HG03442 (cell line): ENCODE measurements around the gene LEKR1.

Experiments used
- ATAC-seq: cut with Tn5 transposase; IDR thresholded peaks from one replicate; pipeline ENCODE4 v1.9.1; 2021; ENCODE audit warnings: mild to moderate bottlenecking, moderate library complexity; ENCODE audit not compliant: unreplicated experiment

LEKR1 gene

DNA sequence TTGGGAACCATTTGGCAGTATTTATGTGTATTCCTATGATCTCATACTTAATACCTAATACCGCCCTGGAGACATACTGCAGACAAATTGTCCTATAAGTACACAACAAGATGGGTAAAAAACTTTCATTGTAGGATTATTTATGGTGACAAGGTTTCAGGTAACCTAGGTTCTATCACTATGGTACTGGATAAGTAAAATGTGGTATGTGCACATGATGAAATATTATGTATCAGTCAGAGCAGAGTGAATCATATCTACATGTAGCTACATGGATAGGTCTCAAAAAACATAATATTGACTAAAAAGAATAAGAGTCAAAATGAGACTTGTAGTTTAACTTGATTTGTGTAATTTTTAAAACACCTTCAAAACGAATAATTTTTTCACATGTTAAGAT lies 147.8 kb downstream of the LEKR1 start:
- no peak for ATAC-seq

DNA sequence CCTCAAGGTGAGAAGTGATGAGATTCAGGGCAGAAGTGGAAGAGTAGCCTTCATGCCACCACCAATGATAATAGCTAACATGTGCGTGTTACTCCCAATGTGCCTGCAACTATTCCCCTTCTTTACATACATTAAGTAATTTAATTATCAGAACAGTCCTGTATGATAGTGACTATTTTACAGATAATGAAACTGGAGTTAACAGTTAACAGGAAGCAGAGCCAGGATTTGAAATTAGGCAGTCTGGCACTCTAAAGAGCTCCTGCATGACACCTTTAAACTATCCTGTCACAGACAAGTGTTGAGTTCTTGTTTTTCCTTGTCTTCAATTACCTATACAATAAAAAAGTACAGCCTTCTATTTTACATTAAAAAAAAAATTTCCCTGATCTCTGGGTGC lies 148.8 kb downstream of the LEKR1 start:
- ATAC-seq, result no peak

DNA sequence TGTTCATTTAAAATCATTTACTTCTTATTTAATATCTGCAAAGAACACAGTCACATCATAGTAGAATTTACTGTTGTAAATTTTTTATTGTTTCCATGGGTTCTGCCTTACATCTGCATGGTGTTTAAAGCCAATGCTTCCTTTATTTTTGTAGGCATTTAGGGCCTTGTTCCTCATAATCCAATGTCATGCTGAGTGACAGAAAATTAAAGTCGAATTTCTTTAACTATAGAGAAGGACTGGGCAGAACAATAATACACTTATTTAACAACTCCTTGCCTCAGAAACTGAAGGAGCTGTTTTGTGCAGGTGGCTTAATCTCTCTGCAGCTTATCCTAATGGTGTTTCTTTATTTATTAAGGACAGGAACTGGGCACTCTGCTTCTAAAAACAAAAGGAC lies 149.6 kb downstream of the LEKR1 start:
- no peak for ATAC-seq

DNA sequence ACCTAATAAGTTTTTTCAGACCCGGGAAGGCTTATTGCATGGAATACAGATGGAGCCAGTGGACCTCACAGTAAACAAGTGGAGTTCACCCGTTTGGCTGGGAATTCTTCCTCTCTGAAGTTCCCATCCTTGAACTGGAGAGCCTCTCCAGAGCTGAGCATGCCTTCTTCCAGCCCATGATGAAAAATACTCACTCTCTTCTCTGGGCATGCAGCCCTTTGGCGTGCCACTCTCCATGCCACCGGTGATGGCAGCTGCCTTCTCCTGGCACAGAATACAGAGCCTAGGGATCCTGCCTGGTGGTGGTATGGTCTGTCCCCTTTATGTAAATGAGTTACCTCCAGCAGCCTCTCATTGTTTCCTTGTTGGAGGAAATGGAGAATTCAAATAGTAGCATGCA lies 150.8 kb downstream of the LEKR1 start:
- ATAC-seq, result no peak

- peak; percentile 91 for ATAC-seq
These were observed 152.4 kb downstream of the LEKR1 start for GRCh38 chr3:156978481-156978961.

DNA sequence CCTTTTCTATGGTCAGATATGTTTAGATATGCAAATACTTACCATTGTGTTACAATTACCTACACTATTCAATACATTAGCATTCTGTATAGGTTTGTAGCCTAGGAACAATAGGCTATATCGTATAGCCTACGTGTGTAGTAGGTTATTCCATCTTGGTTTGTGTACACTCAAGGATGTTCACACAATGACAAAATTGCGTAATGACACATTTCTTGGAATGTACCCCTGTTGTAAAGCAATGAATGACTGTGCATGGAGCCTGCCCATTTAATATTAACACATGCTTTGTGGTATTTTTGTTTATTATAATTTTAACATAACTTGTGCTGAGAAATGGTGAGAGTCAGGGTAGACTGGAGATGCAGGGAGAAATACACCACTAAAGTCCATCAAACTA lies 154.9 kb downstream of the LEKR1 start:
- ATAC-seq, result no peak

DNA sequence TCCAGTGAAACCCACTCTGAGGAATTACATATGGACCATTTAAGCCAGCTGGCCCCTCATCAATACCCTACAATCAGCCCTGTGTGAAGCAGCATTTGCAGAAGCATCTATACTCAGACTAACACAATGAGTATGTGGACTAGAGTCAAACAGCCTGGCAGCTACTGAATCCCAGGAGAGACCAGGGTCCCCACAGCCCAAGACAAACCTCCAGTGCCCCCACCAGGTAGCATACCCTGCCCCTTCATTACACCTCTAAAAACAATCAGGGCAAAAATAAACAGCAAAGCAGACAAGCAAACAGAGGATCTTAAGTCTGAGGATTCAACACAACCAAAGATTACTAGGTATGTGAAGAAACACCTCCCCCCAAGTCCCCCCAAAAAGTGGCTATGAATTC lies 157.4 kb downstream of the LEKR1 start:
- ATAC-seq, result no peak

GRCh38 chr3:156985711-156986110 lies 159.6 kb downstream of the LEKR1 start:
- no peak for ATAC-seq

DNA sequence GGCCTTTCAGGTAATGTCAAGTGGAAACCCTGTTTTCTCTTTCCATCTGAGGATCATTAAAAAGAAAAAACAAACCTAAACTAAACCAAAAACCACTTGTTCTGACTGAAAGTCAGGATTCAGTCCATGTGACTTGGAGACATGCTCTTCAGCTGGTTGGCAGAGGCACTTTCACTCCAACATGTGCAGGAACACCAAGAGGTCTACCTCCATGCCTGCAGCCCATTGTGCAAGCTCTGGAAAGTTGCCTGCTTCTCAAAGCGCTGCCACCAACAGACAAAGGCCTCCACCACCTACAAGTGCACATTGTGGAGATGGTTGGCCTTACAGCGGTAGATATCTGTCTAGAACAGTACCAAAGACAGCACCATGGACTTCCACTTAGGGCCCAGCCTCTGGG lies 161.8 kb downstream of the LEKR1 start:
- no peak for ATAC-seq

DNA sequence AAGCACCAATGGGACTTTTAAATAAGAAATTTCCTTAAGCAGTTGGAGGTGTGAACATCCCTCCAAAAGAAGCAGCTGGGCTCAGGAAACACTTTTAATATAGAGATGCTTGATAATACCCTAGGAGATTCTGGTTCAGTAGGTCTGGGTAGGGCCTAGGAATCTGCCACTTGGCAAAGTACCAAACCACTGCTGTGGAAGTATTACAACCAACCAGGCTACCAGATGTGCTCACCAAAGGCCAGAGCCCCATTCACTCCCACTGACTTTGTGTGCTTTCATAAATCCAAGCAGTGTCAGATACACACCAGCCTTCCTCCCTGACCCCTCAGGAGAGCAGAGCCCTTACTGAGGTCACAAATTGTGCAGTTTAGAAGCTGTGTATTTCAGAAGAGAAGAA lies 171.2 kb downstream of the LEKR1 start:
- ATAC-seq, result no peak

DNA sequence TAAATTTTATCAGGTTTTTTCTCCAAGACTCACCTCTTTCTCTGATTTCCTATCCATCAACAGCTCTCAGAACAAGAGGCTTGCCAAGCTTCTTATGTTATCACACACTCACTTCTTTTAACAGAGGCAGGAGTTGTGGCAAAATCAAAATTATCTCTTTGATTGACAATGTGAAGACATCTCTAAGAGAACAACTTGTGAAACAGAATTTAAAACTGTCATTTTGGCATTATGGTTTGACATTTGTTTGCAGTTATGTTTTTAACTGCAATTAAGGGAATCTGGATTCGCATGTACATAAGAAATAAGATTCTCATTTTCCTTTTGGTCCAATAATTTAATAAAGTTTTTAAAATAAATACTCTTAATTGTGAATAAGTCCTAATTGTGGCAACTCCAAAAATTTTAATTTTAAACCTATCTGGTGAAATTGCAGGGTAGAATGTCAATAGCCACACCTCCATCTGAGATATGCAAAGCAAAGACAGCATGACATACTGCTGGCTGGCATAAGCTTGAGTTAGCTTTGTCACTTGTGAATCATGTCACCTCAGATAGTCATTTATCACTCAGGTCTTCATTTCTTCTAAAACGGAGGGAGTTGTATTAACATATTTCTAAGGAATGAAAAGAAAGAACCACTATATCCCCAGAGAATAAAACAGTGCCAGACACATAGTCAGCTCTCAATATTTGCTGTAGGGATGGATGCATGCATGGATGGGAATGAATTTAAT lies 175.2 kb downstream of the LEKR1 start:
- ATAC-seq, result no peak

DNA sequence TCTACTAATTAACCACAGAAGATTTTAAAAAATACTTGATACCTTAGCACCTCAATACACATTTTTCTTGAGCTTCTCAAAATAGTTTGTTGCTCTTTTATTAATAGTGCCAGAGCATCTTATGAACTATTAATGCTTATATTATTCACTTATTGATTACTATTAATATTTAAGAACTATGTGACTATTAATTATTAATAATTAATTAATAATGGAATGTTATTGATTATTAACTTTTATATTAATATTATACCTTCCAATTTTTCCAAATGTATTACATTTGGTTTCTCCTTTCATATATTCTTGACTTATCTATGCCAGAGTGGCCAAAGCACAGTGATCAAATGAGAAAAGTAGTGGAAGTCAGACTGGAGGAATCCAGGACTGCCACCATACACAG lies 195.5 kb downstream of the LEKR1 start:
- ATAC-seq, result no peak

DNA sequence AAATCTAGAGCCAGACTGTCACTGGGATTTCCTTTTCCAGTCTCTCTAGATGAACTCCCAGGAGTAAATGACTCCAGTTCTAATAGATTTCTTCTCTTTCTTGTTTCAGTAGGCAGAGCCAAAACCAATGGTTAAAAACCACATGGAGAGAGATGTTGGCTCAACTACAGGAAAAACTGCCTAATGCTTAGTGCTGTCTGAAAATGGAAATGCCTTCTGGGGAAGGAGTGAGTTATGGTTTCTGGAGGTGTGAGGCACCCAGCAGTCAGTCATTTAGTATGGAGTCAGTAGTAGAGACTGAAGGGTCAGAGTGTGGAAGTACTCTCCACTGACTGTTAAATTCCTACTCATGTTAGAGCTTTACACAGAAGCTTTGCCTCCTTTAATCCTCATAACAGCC lies 197.1 kb downstream of the LEKR1 start:
- no peak for ATAC-seq

DNA sequence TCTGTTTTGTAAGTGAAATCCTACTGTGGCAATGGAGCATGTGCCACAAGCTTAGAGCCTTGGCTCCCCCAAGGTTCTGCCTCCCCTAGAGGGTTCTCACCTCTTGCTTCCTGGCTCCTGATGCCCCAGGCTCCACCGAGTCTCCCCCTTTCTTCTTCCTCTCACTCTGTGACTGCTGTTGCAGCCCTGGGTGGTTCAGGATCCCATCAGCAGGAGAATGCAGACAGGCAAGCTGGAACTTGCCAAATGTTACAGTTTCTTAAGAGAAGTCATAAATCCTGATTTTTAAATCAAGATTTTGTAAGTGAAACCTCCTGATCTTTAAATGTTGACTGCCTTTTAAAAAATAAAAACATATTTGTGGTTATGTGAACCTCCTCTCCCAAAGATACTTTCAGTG lies 199.9 kb downstream of the LEKR1 start:
- no peak for ATAC-seq

DNA sequence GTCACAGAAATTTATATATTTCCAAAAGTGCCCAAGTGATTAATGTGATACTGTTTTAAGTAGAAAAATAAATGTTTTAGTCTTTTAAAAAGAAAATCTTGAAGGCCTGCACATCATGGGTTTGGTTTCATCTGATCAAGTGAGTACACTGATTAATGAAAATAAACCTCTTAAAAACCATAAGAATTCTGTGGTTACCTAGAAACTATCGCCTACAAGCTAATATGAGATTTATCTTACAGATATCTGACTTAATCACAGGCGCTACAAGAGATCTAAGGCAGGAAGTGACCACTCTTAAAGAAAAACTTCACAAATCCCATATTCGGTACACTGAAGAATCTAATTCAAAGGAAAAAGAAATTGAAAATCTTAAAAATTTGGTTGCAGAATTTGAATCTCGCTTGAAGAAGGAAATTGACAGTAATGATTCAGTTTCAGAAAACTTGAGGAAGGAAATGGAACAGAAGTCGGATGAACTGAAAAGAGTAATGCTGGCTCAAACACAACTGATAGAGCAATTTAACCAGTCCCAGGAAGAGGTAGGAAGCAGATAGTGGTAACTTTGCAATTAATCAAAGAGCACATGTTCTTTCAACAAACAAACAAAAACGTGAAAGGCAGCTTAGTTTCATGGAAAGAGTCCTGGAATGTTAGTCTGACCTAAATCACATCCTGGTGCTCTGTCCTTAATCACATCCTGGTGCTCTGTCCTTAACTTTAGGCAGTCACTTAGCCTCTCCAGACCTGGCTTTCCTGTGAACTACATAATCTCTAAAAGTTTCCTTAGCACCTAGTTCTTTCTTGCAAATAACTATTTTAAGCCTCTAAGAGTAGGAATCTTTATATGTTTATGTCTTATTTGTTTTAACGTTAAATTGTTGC lies 201.9 kb downstream of the LEKR1 start:
- ATAC-seq, result no peak

- no peak for ATAC-seq
These were observed 203.2 kb downstream of the LEKR1 start for GRCh38 chr3:157029365-157029790.

DNA sequence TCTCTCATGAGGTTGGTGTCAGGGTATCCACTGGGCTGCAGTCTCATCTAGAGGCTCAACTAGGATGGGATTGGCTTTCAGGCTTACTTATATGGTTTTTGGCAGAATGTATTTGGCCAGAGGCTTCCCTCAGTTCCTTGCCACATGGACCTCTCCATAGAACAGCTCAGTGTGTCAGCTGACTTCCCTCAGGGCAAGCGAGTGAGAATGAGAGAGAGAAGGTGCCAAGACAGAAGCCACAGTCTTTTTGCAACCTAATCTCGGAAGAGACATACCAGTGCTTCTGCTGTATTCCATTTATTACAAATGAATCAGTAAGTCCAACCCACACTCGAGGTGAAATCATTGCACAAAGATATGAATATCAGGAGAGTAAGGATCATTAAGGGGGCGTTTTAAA lies 204.6 kb downstream of the LEKR1 start:
- no peak for ATAC-seq

- no peak for ATAC-seq
These were observed 206.8 kb downstream of the LEKR1 start for GRCh38 chr3:157033001-157033400.

GRCh38 chr3:157040456-157040855 lies 214.3 kb downstream of the LEKR1 start:
- ATAC-seq, result no peak

GRCh38 chr3:157042226-157042625 lies 216.1 kb downstream of the LEKR1 start:
- no peak for ATAC-seq

DNA sequence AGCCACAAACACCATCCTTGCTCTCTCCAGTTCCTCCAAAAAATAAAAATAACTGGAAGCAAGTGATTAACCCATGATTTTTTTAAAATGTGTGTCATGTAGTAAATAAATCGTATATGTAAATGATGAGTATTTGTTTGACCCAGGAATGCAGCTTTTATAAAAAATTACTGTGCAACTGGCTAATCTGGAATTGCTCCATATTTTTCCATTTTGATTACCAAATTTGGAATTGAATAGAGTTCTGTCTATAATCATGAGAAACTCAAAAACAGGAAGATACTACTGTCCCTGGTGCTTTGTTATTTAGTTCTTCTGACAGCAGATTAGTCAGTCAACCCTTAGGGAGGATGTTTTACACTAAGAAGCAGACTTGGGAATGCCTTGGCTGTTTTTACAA lies 217.6 kb downstream of the LEKR1 start:
- ATAC-seq, result no peak

DNA sequence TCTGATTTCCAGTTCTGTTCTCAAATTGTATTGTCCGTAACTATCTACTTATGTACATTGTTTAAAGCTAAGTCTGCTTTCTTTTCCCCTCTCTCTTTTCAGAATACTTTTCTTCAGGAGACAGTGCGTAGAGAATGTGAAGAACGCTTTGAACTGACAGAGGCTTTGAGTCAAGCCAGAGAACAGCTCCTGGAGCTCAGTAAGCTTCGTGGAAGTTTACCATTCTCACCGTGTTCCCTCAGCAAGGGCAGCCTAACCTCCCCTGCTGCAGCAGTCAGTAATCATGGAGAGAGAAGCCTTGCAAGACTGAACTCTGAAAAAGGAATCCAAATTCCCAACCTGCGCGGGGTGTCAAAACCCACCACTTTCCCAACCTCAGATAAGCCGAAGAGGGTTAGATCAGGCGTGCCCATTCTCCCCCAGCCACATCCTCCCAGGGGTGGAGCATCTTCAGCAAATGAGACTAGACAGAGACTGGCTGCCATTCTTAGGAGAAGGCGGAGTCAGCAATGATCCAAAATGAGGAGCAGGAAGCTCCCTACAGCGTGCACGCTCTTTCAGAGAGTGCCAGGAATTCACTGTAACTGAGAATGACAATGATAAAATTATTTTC lies 219.2 kb downstream of the LEKR1 start:
- ATAC-seq, result no peak
